Measurements from ENCODE around the gene NUPR2. TPM values are rescaled to one million over a fixed set of nuclear protein-coding genes. Genes with fewer than 3 reads are reported as not detected.

The NUPR2 gene
- polyA plus RNA-seq, 1 donor (not counting 4 experiments of a cell fraction or from before 2014, with no cell fraction given), result not detected

DNA sequence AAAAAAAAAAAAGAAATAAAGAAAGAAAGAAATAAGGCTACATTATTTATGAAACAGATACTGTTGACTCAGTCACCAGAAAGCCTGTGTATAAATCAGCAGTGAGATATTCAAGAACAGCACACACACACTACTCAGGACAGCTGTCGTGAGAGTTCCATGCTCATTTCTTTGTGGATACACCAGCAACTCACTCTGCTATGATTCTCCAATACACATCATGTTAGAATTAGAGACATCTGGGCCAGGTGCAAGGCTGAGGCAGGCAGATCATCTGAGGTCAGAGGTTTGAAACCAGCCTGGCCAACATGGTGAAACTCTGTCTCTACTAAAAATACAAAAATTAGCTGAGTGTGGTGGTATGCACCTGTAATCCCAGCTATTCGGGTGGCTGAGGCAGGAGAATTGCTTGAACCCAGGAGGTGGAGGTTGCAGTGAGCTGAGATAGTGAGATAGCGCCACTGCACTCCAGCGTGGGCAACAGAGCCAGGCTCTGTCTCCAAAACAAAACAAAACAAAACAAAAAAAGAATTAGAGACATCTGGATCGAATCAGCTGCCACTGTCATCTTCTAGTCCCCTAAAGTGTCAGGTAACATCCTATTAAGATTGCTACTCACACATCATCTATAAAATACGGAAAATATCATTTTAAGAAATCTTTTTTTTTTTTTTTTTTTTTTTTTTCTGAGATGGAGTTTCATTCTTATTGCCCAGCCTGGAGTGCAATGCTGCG, 11.2 kb upstream of the NUPR2 start:
- no peaks in the 10 kb centered on the region for H3K9me1 ChIP-seq (ENCODE audit: control insufficient read depth, extremely low read depth, insufficient read depth, low read length)
- H3K36me3 ChIP-seq (ENCODE audit: control insufficient read depth in 2 of 2, extremely low read depth in 1 of 2, insufficient read depth in 2 of 2, low read length in 2 of 2), result no peaks in the 10 kb centered on the region
- no peak overlapping the region for H3K4me2 ChIP-seq (ENCODE audit: control insufficient read depth, extremely low read depth, insufficient read depth, low read depth, low read length)
- no peaks in the 10 kb centered on the region for H3K27me3 ChIP-seq (ENCODE audit: control insufficient read depth, extremely low read depth, insufficient read depth, low read length)
- dilution Hi-C loops (cut with MboI; ENCODE audit: extremely low pct_ligation_motif_present, low sequenced_read_pairs), result no loop called here
- no peak overlapping the region for H3K9ac ChIP-seq (ENCODE audit: control insufficient read depth, extremely low read depth, insufficient read depth, low read length)
- TF ChIP-seq EZH2 (IDR thresholded peaks at IDR 0.05; ENCODE audit: low read length), result no peak
- TF ChIP-seq, protein P1, sequence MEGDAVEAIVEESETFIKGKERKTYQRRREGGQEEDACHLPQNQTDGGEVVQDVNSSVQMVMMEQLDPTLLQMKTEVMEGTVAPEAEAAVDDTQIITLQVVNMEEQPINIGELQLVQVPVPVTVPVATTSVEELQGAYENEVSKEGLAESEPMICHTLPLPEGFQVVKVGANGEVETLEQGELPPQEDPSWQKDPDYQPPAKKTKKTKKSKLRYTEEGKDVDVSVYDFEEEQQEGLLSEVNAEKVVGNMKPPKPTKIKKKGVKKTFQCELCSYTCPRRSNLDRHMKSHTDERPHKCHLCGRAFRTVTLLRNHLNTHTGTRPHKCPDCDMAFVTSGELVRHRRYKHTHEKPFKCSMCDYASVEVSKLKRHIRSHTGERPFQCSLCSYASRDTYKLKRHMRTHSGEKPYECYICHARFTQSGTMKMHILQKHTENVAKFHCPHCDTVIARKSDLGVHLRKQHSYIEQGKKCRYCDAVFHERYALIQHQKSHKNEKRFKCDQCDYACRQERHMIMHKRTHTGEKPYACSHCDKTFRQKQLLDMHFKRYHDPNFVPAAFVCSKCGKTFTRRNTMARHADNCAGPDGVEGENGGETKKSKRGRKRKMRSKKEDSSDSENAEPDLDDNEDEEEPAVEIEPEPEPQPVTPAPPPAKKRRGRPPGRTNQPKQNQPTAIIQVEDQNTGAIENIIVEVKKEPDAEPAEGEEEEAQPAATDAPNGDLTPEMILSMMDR (optimal IDR thresholded peaks at IDR 0.05 in 1 of 3, IDR thresholded peaks at IDR 0.05 in 1 of 3, conservative IDR thresholded peaks at IDR 0.05 in 1 of 3; ENCODE audit: extremely low read depth in 1 of 3, insufficient read depth in 2 of 3, low read length in 3 of 3), result no peak
- H4K20me1 ChIP-seq (ENCODE audit: control insufficient read depth, extremely low read depth, insufficient read depth, low read length), result no peaks in the 10 kb centered on the region
- no peaks in the 10 kb centered on the region for H3K4me1 ChIP-seq (ENCODE audit: control insufficient read depth, extremely low read depth, insufficient read depth, low read length)
- H3K79me2 ChIP-seq (ENCODE audit: control insufficient read depth, insufficient read depth, low read length), result no peaks in the 10 kb centered on the region
- DNase-seq (ENCODE audit: low read depth, low spot score), result no peak
- FAIRE-seq, result no peak
- H3K4me3 ChIP-seq (ENCODE audit: control insufficient read depth in 2 of 3, extremely low read depth in 1 of 3, insufficient read depth in 2 of 3, low read depth in 1 of 3, low read length in 3 of 3), result no peak overlapping the region
- no peak overlapping the region for H3K27ac ChIP-seq (ENCODE audit: control insufficient read depth, insufficient read depth, low read length)
- no peak overlapping the region for H2AFZ ChIP-seq (ENCODE audit: control insufficient read depth, low read length)
- no peaks in the 10 kb centered on the region for H3K9me3 ChIP-seq (ENCODE audit: control insufficient read depth, low read depth, low read length)

DNA sequence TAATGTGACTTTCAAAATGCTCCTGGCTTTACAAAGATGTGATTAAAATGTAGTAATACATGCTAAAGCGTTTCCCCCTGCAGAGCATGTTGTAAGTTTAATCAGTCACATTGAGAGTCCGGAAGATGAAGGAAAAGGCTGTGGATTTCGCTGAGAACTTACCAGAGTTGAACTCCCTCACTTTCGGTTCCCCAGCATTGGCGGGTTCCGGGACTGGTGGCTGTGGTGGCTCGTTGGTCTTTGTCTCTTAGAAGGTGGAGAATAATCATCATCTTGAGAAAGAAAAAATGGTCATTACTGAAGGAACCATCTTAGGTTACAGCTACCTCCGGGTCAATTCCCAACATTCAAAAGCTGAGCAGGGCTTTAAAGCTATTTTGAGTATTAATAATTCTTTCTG, 9.6 kb upstream of the NUPR2 start:
- dilution Hi-C loops (cut with MboI; ENCODE audit: extremely low pct_ligation_motif_present, low sequenced_read_pairs), result no loop called here
- Histone ChIP-seq H4K20me1 (ENCODE audit: control insufficient read depth, extremely low read depth, insufficient read depth, low read length) (no peaks in the 10 kb centered on the region), H3K9me1 (ENCODE audit: control insufficient read depth, extremely low read depth, insufficient read depth, low read length) (no peaks in the 10 kb centered on the region), H3K27ac (ENCODE audit: control insufficient read depth, insufficient read depth, low read length) (no peak overlapping the region), H3K27me3 (ENCODE audit: control insufficient read depth, extremely low read depth, insufficient read depth, low read length) (no peaks in the 10 kb centered on the region), H3K9ac (ENCODE audit: control insufficient read depth, extremely low read depth, insufficient read depth, low read length) (no peak overlapping the region), H3K4me2 (ENCODE audit: control insufficient read depth, extremely low read depth, insufficient read depth, low read depth, low read length) (no peak overlapping the region), H3K4me3 (ENCODE audit: control insufficient read depth in 2 of 3, extremely low read depth in 1 of 3, insufficient read depth in 2 of 3, low read depth in 1 of 3, low read length in 3 of 3) (no peak overlapping the region), H3K9me3 (ENCODE audit: control insufficient read depth, low read depth, low read length) (no peaks in the 10 kb centered on the region), H3K36me3 (ENCODE audit: control insufficient read depth in 2 of 2, extremely low read depth in 1 of 2, insufficient read depth in 2 of 2, low read length in 2 of 2) (no peaks in the 10 kb centered on the region), H3K4me1 (ENCODE audit: control insufficient read depth, extremely low read depth, insufficient read depth, low read length) (no peaks in the 10 kb centered on the region), H3K79me2 (ENCODE audit: control insufficient read depth, insufficient read depth, low read length) (no peaks in the 10 kb centered on the region), H2AFZ (ENCODE audit: control insufficient read depth, low read length) (no peak overlapping the region)
- TF ChIP-seq, protein P1 (optimal IDR thresholded peaks at IDR 0.05 in 1 of 3, IDR thresholded peaks at IDR 0.05 in 1 of 3, conservative IDR thresholded peaks at IDR 0.05 in 1 of 3; ENCODE audit: extremely low read depth in 1 of 3, insufficient read depth in 2 of 3, low read length in 3 of 3), result no peak
- TF ChIP-seq EZH2 (IDR thresholded peaks at IDR 0.05; ENCODE audit: low read length), result no peak
- DNase-seq (ENCODE audit: low read depth, low spot score), result no peak
- no peak for FAIRE-seq

All from keratinocyte (primary cell).